GM12874 (cell line): ENCODE measurements around the gene PADI6.

ENCODE experiments used
- CTCF ChIP-seq: IDR thresholded peaks from 2 replicates; pipeline ENCODE4 v1.5.1; 2011; ENCODE audit warnings: low read depth, mild to moderate bottlenecking, control low read depth, low read length, moderate library complexity; ENCODE audit not compliant: insufficient read depth

The PADI6 gene

GRCh38 chr1:17400725-17401341, 28.8 kb downstream of the PADI6 start:
- no peak for TF ChIP-seq CTCF

DNA sequence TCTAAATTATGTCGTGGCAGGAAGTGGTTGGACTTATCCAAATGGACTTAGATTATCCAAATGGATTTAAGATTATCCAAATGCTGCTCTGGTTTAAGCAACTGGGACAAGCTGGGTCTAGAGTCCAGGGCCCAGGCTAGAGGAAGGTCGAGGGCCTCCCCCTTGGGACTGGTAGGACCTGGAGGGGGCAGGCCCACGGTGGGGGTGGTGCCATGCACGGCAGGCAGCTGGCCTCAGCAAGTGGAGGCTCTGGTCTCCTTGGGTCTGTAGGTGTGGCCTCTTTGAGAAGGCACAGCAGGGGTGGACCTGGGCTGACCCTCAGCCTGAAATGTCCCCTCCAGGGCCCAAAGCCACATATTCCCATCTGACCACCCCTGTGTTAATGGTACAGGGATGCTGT, 29.8 kb downstream of the PADI6 start:
- no peak for TF ChIP-seq CTCF

- TF ChIP-seq CTCF = no peak
Measured at GRCh38 chr1:17403081-17403480, 31.1 kb downstream of the PADI6 start.

- no peak for TF ChIP-seq CTCF
Measured at GRCh38 chr1:17404034-17404684, 32.2 kb downstream of the PADI6 start.

DNA sequence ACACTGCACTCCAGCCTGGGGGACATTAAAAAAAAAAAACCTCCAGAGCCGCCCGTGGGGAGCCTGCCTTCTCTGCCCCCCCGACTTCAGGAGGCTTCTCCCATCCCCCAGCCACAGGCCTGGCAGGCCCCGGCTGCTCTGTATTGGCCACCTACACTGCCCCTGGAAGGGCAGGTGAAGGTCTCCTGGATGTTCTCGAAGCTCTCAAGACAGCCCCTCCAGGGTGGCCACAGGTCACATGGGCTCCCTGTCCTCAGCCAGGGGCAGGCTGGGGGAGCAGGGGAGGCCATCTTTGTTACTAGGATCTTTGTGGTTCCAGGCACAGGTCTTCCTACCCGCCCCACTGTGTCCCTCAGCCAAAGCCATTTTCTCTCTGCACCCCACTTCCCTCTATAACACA, 32.8 kb downstream of the PADI6 start:
- no peak for TF ChIP-seq CTCF

GRCh38 chr1:17405898-17406759, 34.1 kb downstream of the PADI6 start:
- TF ChIP-seq CTCF = peak; percentile 80

GRCh38 chr1:17409391-17409811, 37.4 kb downstream of the PADI6 start:
- TF ChIP-seq CTCF = no peak
